ENCODE data around the gene ASF1B. TPM values are rescaled to one million over a fixed set of nuclear protein-coding genes. Genes with fewer than 3 reads are reported as not detected.

ASF1B gene
- total RNA-seq, 1 donor from 2014 or later, result 71.8 TPM

DNA sequence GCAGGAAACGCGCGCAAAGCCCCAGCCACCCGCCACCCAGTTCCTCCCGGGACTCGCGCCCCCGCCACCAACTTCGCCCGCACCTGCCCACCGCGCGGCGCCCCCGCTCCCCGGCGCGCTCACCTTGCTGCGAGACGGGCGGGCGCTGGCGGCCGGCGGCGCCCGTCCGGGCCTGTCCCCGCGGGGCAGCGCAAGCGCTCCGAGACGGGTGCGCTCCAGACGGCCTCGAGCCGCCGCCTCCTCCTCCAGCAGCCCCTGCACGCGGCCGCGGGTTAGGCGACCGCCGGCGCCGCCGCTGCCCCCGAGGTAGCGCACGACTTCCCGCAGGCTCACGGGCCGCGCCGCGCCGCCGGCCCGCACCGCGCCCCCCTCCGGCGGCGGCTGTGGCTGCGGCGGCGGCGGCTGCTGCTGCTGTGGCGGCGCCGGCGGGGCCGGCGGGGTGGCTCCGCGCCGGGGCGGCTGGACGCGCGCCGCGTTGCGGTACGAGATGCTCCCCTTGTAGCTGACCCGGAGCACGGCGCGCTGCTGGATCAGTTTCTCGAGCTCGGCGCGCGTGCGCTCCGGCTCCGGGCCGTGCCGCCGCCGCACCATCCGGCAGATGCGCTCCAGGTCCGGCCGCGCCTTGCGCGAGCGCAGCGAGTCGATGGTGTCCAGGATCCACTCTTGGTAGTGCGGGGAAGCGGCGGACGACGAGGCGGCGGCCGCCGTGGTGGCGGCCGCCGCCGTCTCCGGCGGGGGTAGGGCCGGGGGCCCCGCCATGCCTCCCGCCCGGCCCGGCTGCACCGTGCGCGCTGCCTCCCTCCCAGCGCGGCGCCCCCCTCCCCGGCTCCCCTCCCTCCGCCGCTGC lies 46.5 kb downstream of the ASF1B start:
- intact Hi-C loops (cut with micrococcal nuclease), result loop anchor here (1.0 to 2.0 kb wide), 2 partner anchors 15 to 46 kb away; partner anchors contain the start of gene ASF1B

DNA sequence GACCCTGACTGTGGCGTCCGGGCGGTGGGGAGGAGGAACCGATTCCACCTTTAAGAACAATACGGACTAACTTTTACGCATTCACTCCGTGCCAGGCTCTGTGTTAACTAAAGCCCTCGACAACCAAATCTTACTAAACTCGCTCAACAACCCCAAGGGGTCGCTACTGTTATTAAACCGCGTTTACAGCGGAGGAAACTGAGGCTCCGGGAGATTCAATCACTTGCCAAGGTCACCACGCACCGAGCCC lies 47.1 kb downstream of the ASF1B start:
- intact Hi-C loops (cut with micrococcal nuclease), result no loop called here

GRCh38 chr19:14088634-14089411 lies 47.6 kb downstream of the ASF1B start:
- intact Hi-C loops (cut with micrococcal nuclease), result no loop called here

DNA sequence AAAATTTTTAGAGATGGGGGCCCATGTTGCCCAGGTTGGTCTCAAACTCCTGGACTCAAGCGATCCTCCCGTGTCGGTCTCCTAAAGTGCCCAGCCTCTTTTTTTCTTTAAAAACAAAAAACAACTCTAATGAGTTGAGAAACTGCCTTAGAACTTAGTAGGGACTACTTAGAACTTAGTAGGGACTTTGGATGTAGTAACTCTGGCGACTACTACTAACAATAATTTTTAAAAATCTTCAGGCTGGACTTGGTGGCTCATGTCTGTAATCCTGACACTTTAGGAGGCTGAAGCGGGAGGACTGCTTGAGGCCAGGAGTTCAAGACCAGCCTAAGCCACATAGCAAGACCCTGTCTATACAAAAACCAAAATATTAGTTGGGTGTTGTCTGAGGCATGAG lies 50.3 kb downstream of the ASF1B start:
- intact Hi-C loops (cut with micrococcal nuclease), result no loop called here

- intact Hi-C loops (cut with micrococcal nuclease), result no loop called here
Measured at GRCh38 chr19:14085309-14085995, 50.9 kb downstream of the ASF1B start, which contains the start of gene C19orf67. C19orf67 (minus strand) TSS chr19:14085783; CDS start chr19:14085627, 156 bp downstream.

DNA sequence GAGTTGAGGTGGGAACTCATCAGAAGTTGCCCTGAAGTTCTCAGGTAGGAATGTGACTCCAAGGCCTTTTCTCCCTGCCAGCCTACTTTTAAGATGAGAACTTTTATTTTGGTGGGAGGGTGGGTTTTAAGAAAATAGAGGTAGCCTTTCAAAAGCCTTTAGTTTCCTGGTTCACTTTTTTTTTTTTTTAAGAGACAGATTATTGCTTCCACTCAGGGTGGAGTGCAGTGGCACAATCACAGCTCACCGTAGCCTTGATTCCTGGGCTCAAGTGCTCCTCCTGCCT lies 53.8 kb downstream of the ASF1B start:
- intact Hi-C loops (cut with micrococcal nuclease), result no loop called here

- intact Hi-C loops (cut with micrococcal nuclease), result loop anchor here (1.0 to 2.0 kb wide), 14 partner anchors 9 to 931 kb away; partner anchors contain the start of genes ASF1B, BRME1, C19orf53 and CC2D1A
Measured at GRCh38 chr19:14081797-14082674, 54.4 kb downstream of the ASF1B start.

GRCh38 chr19:14080887-14081796 lies 55.2 kb downstream of the ASF1B start:
- intact Hi-C loops (cut with micrococcal nuclease), result loop anchor here (1.0 to 2.0 kb wide), 14 partner anchors 8 to 930 kb away; partner anchors contain the start of genes ASF1B, BRME1, C19orf53 and CC2D1A

- intact Hi-C loops (cut with micrococcal nuclease), result no loop called here
Measured at GRCh38 chr19:14078411-14078810, 58.0 kb downstream of the ASF1B start.

GRCh38 chr19:14073925-14074838 lies 62.2 kb downstream of the ASF1B start:
- intact Hi-C loops (cut with micrococcal nuclease), result loop anchor here (1.0 to 5.0 kb wide), 6 partner anchors 7 to 477 kb away; partner anchors contain the start of genes ASF1B, IL27RA and SAMD1

- intact Hi-C loops (cut with micrococcal nuclease), result loop anchor here (1.0 to 5.0 kb wide), 5 partner anchors 8 to 476 kb away; partner anchors contain the start of genes ASF1B and IL27RA
Measured at GRCh38 chr19:14073261-14073924, 63.0 kb downstream of the ASF1B start.

DNA sequence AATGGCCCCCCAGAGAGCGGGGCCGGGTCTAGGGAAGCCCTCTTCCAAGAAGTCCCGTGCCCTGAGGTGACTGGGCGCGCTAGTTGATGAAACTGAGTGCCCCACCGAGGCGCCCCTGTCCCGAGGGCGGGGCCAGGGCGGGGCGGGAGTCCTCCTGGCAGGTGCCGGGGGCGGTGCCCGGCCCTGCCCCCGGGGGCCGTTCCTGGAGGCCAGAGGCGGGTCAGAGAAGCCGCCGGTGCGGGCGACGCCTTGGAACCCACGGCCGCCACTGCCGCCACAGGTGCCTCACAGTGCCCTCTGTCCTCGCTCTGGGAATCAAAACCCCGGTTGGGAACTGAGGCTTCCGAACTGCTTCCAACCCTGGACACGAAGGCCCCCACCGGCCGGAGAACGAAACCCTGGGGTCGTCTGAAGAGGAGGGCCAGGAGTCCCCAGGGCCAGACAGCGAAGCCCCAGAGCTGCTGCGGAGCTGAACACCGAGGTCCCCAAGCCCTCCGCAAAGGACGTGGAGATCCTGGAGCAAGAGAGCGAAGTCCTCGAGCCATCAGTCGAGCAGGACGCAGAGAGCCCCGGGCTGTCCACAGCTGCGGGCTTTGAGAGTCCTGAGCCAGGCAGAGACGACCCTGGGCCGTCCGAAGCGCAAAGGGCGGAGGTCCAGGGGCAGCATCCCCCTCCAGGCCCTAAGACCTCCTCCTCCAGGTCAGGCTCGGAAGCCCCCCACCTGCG lies 63.7 kb downstream of the ASF1B start, which contains the start of gene MISP3:
Gene MISP3 (plus strand): TSS at position 252 of the 726 bp plus-strand sequence. CDS start 524 bp downstream, outside the sequence.
- intact Hi-C loops (cut with micrococcal nuclease), result loop anchor here (1.0 to 5.0 kb wide), 5 partner anchors 9 to 475 kb away; partner anchors contain the start of genes ASF1B and IL27RA

GRCh38 chr19:14070268-14071050 lies 65.9 kb downstream of the ASF1B start:
- intact Hi-C loops (cut with micrococcal nuclease), result loop anchor here (5.0 kb wide), 2 partner anchors 38 to 277 kb away; partner anchors contain the start of gene IL27RA
